GM19240 (cell line): ENCODE results near the gene MARK2.
"Not testable (repeated sequence)": the region's sequence is repeated elsewhere in the genome, so short reads cannot be mapped to it uniquely, and the experiment has no call there.

Experiments used
- DNase-seq: peaks from one replicate; pipeline ENCODE4 v3.0.0; 2011; ENCODE audit warnings: low spot score; ENCODE audit not compliant: insufficient read length

The MARK2 gene

GRCh38 chr11:63853476-63853875 is 14.6 kb downstream of the MARK2 start:
- no peak for DNase-seq

GRCh38 chr11:63854696-63855095 is 15.8 kb downstream of the MARK2 start:
- no peak for DNase-seq

- no peak for DNase-seq
These were observed 17.1 kb downstream of the MARK2 start for GRCh38 chr11:63855975-63856374.

GRCh38 chr11:63858628-63859550 is 20.0 kb downstream of the MARK2 start:
- no peak for DNase-seq

- no peak for DNase-seq
These were observed 24.0 kb downstream of the MARK2 start for GRCh38 chr11:63862923-63863322.

- not testable (repeated sequence) for DNase-seq
These were observed 24.7 kb downstream of the MARK2 start for GRCh38 chr11:63863620-63864019.

GRCh38 chr11:63866211-63866610 is 27.3 kb downstream of the MARK2 start:
- DNase-seq: peak; percentile 56

- DNase-seq: no peak
These were observed 28.6 kb downstream of the MARK2 start for GRCh38 chr11:63867511-63867910.

GRCh38 chr11:63868399-63869064 is 29.6 kb downstream of the MARK2 start:
- DNase-seq: no peak

- no peak for DNase-seq
These were observed 30.3 kb downstream of the MARK2 start for GRCh38 chr11:63869171-63869591.

GRCh38 chr11:63869683-63870082 is 30.8 kb downstream of the MARK2 start:
- DNase-seq: no peak

- DNase-seq: no peak
These were observed 31.6 kb downstream of the MARK2 start for GRCh38 chr11:63870351-63871140.

GRCh38 chr11:63871962-63872799 is 33.3 kb downstream of the MARK2 start:
- peak; percentile 70 for DNase-seq

- no peak for DNase-seq
These were observed 33.9 kb downstream of the MARK2 start for GRCh38 chr11:63872800-63873197.

- no peak for DNase-seq
These were observed 34.4 kb downstream of the MARK2 start for GRCh38 chr11:63873311-63873710.

- DNase-seq: no peak
These were observed 35.6 kb downstream of the MARK2 start for GRCh38 chr11:63874511-63874910.

GRCh38 chr11:63875506-63876065 is 36.7 kb downstream of the MARK2 start:
- no peak for DNase-seq

GRCh38 chr11:63876616-63877015 is 37.7 kb downstream of the MARK2 start:
- DNase-seq: no peak

GRCh38 chr11:63877658-63878241 is 38.8 kb downstream of the MARK2 start:
- no peak for DNase-seq
